Spleen (tissue), 7 donors: ENCODE data around the gene CRACDL.

Experiments used
- CTCF ChIP-seq, 11 experiments: fragments of 200-600 bp in 7 of 11; fragments of 450-650 bp in 4 of 11; sonication (generic) in 4 of 11; IDR thresholded peaks in 8 of 11; conservative IDR thresholded peaks in 3 of 11; 1 replicate in 7 of 11; 2 replicates in 4 of 11; pipeline versions ENCODE4 v1.4.0 to v1.8.0; 2016 to 2021; ENCODE audit warnings: antibody characterized with exemption in 11 of 11, inconsistent platforms in 4 of 11, mild to moderate bottlenecking in 1 of 11
- POLR2A ChIP-seq, 3 donors: fragments of 450-650 bp; IDR thresholded peaks; one replicate each; pipeline ENCODE4 v1.5.1; 2017; ENCODE audit warnings: antibody characterized with exemption in 3 of 3, mild to moderate bottlenecking in 1 of 3
- POLR2AphosphoS5 ChIP-seq, 3 donors: sonication (generic); formaldehyde crosslinking; IDR thresholded peaks; one replicate each; pipeline ENCODE4 v1.5.1; 2017; ENCODE audit warnings: antibody characterized with exemption in 3 of 3
- donor health status: DM: no; HTN: no; CAD: no; lungs with moderate emphysema.
- donor health status: DM: no; HTN: no; CAD: no.
- donor health status: DM: no; HTN: no; CAD: no.

- TF ChIP-seq CTCF (IDR thresholded peaks at IDR 0.05 in 8 of 11, conservative IDR thresholded peaks at IDR 0.05 in 3 of 11) (no peak), POLR2A (IDR thresholded peaks at IDR 0.05) (no peak), POLR2AphosphoS5 (IDR thresholded peaks at IDR 0.05) (no peak)
These were observed 39.1 kb downstream of the CRACDL start for GRCh38 chr2:98896944-98897343.
